ENCODE data around the gene GPD2.
"Not testable (repeated sequence)": the region's sequence is repeated elsewhere in the genome, so short reads cannot be mapped to it uniquely, and the experiment has no call there.

Gene GPD2

DNA sequence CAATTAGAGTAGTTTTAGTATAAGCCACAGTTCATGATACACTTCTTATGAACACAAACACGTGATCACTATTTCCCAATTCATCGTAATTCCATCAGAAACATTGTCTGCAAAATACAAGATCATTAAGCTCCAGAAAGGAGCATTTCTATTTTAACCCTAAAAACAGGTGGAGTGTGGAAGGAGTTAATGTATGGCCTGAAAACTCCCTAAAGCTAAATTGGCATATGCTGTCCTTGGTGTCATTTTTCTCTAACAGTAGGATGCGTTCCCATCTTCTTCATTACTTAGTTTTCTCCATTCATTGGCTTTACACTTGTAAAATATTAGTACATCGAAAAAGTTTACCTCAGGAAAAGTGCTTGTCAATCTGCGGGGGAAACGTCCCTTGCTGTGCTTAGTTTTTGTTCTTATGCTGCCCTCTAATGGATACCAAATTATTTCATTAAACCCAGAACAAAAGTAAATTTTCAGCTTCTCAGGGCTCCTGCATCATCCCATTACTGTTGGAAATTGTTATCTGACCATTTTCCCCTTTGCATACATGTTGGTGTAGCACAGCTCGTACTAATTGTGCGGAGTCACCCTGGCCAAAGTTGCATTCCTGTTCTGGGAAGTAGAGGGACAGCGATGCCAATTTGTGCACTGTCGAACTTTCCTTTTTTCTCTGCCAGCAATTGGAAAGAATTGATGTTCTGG lies 153.4 kb downstream of the GPD2 start:
- no peak for DNase-seq (ENCODE audit: low read depth in 3 of 3)

DNA sequence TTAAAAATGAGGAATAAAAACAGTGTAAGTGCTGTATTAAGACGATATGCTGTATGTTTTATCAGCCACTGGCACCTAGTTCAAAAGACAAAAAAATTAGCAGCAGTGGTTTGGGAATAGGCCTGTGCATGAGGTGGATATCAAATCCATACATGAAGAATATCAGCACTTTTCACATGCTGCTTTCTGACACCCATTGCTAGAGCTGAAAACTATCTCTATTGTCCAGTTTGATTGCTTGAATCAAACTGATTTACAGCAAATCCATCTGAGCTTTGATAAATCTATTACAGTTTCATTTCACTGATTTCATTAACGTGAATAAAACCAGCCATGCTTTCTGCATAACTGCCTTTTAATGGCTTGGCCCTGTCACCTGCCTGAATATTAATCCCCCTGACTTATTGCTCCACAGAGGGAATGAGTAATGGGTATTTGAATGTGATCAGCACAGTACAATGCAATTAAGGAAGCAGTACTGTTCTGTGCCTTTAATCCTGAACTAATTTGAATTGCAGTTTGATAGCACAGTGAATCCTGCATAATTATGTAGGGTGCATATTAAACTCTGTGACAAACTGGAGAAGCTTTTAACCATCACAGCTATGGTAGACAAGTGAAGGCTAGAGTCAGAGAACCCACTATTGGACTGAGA lies 154.0 kb downstream of the GPD2 start:
- no peak for DNase-seq (ENCODE audit: low read depth in 3 of 3)

DNA sequence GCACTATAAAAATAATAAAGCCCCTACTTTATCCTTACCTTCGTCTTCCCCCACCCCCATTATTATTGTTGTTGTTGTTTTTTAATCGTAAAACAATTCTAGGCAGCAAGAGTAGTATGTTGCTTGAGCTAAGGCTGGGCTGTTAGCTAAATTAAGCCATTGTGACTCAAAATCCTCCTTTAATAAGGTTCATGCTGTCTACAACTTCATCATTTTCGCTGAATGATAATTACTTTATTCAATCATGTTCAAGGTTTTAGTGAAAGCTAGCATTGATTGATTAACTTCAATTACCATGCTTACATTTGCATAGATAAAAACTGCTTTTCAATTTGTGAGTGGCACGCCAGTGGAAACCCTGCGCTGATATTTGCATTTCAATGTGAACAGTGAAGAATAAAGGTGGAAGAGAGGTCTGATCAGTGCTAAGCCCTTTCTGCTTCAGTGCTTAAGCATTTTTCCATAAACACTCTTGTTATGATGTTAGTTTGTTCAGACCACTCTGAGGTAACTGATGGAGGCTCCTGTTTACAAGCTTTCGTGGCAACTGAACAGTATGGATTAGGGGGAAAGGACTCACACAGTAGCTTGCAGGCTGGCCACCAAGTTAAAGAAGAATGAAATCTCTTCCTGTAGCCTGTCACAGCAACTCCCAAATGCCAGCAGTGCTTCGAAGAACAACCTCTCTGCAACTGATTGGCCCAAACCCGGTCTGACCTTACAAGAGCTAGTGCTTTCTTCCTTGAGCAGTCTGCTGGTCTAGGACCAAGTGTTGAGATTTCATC lies 156.8 kb downstream of the GPD2 start:
- no peak for DNase-seq (ENCODE audit: low read depth in 3 of 3)

DNA sequence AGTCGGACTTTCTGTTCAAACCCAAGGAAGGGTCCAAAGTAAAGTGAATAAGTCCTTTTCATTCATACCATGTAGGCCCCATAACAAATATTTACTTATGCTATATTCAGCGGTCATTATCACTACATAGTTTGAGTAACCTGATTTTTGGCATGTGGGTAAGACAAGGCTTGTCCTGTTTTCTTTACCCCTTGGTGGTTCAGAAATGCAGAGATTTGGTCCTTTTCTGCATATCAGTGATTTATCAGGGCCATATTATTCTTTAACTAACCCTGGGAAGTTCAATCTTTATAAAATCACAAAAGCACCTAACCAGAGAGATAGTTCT lies 157.4 kb downstream of the GPD2 start:
- no peak for DNase-seq (ENCODE audit: low read depth in 3 of 3)

DNA sequence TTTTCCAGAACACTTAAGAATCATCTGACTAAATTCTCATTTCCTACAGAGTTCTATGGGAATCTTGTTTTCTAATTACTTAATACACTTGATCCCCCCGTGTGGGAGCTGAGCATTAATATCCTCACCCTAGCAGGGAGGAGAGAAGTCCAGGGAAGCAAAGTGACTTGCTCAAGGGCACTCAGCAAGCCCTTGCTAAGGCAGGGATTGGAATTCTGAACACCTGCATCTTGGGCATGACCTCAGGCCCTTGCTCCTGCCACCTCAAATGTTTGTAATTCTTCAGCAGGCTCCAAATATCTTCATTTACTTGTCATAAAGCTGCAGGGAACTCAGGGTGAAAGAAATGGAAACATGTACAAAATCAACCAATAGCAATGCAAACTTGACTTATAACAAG lies 162.4 kb downstream of the GPD2 start:
- DNase-seq (ENCODE audit: low read depth in 3 of 3), result no peak

DNA sequence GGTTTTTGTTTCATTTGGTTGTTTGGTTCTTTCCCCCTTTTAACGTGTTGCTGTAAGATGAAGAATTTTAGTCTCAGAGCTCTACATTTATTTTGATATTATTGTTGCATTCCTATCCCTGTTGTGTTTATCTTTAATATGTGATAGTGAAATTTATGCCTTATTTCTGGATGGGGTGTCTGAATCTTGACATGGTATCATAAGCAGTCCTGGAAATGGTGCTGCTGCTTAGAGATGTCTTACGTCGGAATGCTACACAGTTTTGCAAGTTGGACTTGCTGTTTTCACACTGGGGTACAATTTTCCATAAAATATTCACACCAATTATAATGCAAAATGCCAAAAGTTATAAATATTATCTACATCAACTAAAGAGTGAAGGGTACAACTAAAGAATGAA lies 164.0 kb downstream of the GPD2 start:
- no peak for DNase-seq (ENCODE audit: low read depth in 3 of 3)

DNA sequence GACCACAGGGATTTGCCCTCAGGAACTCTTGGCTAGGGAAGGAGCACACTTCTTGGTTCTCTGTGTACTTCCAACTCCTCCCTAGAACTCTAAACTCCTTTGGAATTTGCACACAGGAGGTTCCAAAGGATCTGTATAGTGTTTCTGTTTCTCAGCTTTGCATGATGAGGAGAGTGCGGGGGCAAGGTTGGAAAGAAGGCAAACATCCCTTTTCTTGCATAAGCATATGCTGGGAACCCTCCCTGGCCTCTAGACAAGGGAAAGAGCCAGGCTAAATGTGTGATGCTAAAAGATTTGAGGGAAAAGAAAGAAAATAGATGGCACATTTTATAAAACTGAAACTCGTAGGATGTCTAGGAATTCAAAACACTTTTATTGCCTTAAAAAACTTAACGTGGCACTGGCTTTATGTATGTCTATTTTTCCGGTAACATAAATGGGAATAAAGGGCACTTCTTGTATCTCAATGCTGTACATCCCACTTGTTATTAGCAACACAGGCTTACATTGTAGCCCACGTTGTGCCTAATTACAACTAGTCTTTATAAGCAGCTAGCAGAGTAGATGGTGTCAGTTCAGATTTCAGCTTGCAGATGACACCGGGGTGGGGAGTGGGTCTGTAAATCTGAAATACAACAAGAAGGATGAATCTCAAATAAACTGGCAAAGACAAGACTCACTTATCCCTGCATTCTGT lies 165.8 kb downstream of the GPD2 start:
- no peak for DNase-seq (ENCODE audit: low read depth in 3 of 3)

DNA sequence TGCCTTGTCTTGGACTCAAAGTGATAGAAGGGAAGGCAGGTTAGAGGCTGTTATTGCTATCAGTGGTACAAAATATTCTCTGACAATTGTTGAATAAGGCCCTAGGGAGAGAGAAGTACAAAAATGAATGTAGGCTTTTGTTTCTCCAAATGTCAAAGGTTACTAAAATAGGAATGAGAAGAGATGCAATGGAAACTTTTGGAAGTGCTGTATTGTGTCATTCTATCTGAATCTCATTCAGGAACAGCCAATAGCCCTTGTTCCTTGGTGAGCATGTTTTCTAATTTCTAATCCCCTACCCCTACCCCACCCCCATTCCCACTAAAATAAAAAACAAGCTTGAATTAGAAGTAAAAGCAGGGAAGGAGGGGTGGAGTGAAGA lies 166.4 kb downstream of the GPD2 start:
- DNase-seq (ENCODE audit: low read depth in 3 of 3), result no peak

DNA sequence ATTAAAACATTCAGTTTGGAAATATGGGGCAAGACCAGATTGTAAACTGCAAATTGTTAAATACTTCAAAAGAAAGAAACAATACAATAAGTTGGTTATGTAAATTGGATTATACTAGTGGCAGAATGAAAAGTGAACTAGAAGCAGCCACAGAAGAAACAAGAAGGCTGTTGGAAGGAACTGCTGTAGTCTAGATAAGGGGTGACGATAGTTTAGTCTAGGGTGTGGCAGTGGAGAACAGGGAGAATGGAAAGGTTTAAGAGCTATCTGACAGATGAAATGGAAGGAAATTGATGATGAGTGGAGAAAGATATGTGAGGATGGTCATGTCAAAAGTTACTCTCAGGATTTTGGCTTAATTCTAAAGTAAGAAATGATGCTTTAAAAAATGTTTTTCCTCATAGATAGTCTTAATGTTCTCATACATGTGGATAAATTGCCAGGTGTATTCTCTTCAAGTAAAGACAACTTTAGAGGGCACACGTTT lies 179.7 kb downstream of the GPD2 start:
- DNase-seq (ENCODE audit: low read depth in 3 of 3), result no peak

DNA sequence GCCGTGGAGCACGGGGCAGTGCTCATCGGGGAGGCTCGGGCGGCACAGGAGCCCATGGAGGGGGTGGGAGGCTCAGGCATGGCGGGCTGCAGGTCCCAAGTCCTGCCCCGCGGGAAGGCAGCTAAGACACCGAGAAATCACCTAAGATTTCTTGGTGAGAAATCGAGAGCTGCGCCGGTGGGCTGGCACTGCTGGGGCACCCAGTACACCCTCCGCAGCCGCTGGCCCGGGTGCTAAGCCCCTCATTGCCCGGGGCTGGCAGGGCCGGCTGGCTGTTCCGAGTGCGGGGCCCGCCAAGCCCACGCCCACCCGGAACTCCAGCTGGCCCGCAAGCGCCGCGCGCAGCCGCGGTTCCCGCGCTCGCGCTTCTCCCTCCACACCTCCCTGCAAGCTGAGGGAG lies 181.9 kb downstream of the GPD2 start:
- DNase-seq (ENCODE audit: low read depth in 3 of 3), result not testable (repeated sequence)

DNA sequence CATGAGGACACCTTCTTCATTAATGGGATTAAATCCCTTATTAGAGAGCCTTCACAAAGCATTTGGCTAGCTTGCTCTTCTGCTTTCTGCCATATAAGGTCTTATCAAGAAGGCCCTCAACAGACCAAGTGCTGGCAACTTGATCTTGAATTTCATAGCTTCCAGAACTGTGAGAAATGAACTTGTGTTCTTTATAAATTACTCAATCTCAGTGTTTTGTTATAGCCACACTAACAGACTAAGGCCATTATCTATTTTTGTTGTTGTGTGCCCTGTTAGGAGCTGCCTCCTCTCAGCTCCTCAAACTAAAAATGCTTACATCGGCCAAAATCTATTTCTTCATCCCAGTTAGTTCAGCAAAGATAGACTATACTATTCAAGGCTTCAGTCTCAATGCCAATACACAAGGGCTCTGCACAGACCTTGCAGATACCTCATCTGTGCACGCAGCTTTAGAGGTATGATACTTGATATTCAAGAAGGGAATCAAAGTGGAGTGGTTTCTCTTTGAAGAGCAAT lies 182.9 kb downstream of the GPD2 start:
- no peak for DNase-seq (ENCODE audit: low read depth in 3 of 3)

DNA sequence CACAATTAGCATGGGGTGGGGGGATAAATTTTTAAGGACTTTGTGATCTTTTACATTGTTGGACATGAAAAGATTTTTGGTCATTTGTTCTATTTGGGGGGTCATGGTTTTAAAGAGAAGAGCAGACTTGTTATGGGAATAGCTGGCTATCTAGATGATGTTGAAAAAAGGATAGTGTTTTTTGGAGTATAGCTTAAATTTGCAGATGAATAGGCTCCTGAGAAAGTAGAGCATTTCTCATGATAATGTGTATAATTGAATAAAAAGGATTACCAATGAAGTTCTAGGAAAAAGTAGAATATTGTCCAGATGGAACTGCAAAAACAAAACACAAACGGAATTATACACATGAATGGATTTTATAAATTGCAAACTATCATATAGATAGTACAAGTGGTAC lies 186.3 kb downstream of the GPD2 start:
- DNase-seq (ENCODE audit: low read depth in 3 of 3), result no peak

DNA sequence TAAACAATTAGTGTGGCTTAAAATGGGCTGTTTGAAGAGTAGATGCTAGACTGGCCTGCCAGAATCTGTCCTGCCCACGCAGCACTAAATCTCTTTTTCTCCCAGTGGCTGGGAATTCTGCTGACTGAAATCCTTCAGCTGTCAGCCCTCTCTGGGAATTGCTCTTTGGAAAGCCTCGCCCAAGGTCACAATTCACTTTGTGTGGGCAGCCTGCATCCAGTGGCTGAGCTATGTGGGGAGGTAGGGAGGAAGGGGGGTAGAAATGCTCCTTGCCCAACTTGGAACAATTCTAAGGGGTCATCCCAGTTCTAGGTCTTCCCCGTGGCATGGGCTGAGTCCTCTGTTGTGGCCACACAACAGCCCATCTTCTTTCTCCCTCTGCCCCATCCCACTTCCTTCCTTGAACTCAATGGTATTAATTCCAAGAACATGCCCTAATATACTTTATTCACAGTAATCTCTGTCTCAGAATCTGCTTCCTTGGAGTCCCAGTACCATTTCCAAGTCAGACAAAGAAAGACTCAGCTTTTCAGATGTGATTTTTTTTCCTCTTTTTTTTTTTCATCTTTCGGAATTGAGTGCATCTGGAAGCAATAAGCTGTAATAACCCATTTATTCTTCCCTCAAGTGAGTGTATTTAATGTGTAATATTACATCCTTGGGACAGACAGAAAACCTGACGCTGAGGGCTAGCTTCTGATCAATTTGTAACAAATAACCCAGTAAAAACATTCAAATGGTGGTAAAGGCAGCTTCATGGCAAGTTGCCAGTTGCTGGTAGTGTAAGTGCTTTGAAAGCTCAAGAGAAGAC lies 189.4 kb downstream of the GPD2 start:
- DNase-seq (ENCODE audit: low read depth in 3 of 3), result no peak

DNA sequence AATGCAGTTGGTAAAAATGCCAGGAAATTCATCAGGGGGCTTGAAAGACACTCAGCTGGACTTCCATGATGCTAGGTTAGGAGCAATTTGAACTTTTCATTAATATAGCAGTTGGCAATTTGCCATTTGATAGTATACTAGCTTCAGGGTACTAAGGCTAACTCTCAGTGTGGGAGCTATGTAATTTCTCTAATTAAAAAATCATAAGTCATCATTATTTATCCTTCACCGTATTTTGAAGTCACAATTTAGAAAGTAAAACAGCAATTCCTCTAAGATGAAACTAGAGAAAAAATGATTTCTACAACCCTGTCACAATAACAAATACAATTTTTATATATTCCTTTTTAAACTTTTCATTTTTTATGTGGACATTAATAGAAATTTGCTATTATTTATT lies 190.8 kb downstream of the GPD2 start:
- no peak for DNase-seq (ENCODE audit: low read depth in 3 of 3)

DNA sequence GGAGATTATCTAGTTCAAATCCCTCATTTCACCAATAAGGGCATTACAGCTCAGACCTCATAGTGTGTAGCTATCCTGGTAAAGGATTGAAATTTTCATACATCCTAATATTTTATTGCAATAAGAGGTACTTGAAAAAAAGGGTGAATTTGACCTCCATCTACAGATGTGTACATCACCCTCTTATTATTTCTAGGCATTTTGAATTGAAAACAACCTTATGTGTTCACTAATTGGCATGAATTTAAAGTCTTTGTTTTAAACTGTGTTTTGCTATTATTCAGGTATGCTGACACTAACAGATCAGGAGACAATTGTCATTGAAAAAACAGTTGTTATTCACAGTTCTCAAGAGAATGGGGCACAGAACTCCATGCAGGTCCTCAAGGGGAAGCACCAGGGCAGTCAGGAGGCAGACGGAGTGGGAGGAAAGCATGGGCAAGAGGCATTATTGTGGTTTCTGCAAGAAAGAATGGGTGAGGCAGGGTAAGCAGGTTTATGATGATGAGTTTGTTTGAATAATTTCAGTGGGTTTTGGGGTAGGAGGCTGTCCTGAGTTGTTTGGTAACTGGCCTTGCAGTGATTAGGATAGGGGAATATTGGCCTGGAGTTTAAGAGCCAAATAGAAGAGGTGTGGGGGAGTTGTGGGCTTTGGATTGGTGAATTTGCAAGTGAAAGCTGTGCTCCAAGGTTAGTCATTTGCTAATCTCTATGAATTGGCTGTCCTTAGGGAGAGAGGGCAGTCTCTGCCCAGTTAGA lies 194.6 kb downstream of the GPD2 start:
- DNase-seq (ENCODE audit: low read depth in 3 of 3), result no peak

DNA sequence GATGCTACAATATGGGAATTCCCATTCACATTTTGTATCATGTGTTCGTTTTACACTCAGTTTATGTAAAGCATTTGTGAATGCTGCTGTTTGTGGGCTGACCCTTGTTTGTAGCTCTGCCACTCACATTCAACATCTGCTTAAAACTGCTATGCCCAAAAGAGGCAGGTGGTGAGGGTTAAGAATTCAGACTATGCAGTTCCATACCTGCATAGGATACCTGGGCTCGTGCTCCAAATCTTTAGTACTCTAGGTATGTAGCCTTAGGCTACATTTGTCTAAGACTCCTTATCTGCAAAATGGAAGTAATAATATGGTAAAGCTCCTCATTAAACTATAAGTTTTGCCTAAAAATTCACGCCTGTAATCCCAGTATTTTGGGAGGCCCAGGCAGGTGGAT lies 199.5 kb downstream of the GPD2 start:
- DNase-seq (ENCODE audit: low read depth in 3 of 3), result no peak
